Skin epidermis (tissue), 12 donors: Measurements from ENCODE around the gene C16orf46.

Experiments used
- H3K27ac ChIP-seq, 21 experiments: fragments of 200-600 bp; sonication (generic) in 11 of 21; one replicate each; pipeline ENCODE4 v1.5.0; 2020; ENCODE audit warnings: mild to moderate bottlenecking in 3 of 21, inconsistent platforms in 2 of 21, moderate library complexity in 2 of 21
- H3K4me3 ChIP-seq, 7 experiments: fragments of 200-600 bp; sonication (generic) in 2 of 7; one replicate each; pipeline ENCODE4 v1.5.0; 2020; ENCODE audit warnings: inconsistent platforms in 2 of 7, mild to moderate bottlenecking in 2 of 7, moderate library complexity in 1 of 7

C16orf46 gene

GRCh38 chr16:81035398-81035974 lies 41.6 kb downstream of the C16orf46 start, which contains the start of gene ATMIN:
Gene ATMIN (plus strand): TSS chr16:81035842. CDS start chr16:81035871, 29 bp downstream.
- peak within 1 kb of the TSS; percentile 54 to 92 (median 78) for H3K4me3 ChIP-seq
- H3K27ac ChIP-seq = peak within 1 kb of the TSS; percentile 20 to 89 (median 76)

- Histone ChIP-seq H3K4me3 (no peak overlapping the region), H3K27ac (no peak overlapping the region)
Observed at GRCh38 chr16:81029930-81030604, 47.0 kb downstream of the C16orf46 start.

GRCh38 chr16:81026429-81026828 lies 50.6 kb downstream of the C16orf46 start:
- Histone ChIP-seq H3K4me3 (no peak overlapping the region), H3K27ac (no peak overlapping the region)

- Histone ChIP-seq H3K27ac (peak overlapping the region in 1 of 21 experiments; percentile 57), H3K4me3 (no peak overlapping the region)
Observed at GRCh38 chr16:81018496-81018895, 58.5 kb downstream of the C16orf46 start.

- Histone ChIP-seq H3K4me3 (no peak overlapping the region), H3K27ac (no peak overlapping the region)
Observed at GRCh38 chr16:81014672-81015071, 62.4 kb downstream of the C16orf46 start.

- Histone ChIP-seq H3K27ac (no peak overlapping the region), H3K4me3 (no peak overlapping the region)
Observed at GRCh38 chr16:81012974-81013373, 64.1 kb downstream of the C16orf46 start.
